K562 (cell line): Measurements from ENCODE around the gene TRPM2. TPM values are rescaled to one million over a fixed set of nuclear protein-coding genes. Genes with fewer than 3 reads are reported as not detected.

ENCODE experiments used
- ATAC-seq: fragments of 200-7000 bp; cut with Tn5 transposase; 3 replicates; pipeline ENCODE4 v1.9.1; 2020; ENCODE audit warnings: moderate library complexity
- BruUV-seq: library from RNA; stranded (reverse); fragments of 400-500 nt; replicated peaks from 2 replicates; lab custom pipeline; 2021; lab: Mats Ljungman, UMichigan
- CTCF ChIA-PET: fragments of 300-600 bp; formaldehyde crosslinking; extraction: SDS; loops from one replicate; lab custom pipeline; 2021; ENCODE audit warnings: low intra/inter-chr PET ratio; lab: Yijun Ruan, JAX
- POLR2A ChIA-PET: fragments of 300-600, 350-650 bp; sonication (Branson Sonifier 250); formaldehyde crosslinking; extraction: SDS; loops from one replicate; lab custom pipeline; 2021; ENCODE audit warnings: antibody characterized with exemption, inconsistent platforms; lab: Yijun Ruan, JAX
- DNase-seq, 4 experiments: peaks; one replicate each; pipeline versions ENCODE4 v3.0.0 to v3.0.0-alpha.2; 2011 to 2018; ENCODE audit warnings: low spot score in 3 of 4, mixed read lengths in 3 of 4; ENCODE audit errors: extremely low read depth in 1 of 4
- FAIRE-seq: peaks from 2 replicates; lab custom pipeline; 2011; peaks lifted over from hg19 to GRCh38; lab: Jason Lieb, UNC
- H2AFZ ChIP-seq: 2 replicates; pipeline ENCODE4 v1.6.0; 2011; ENCODE audit warnings: low read depth, low read length, control low read depth, inconsistent platforms
- H3K27ac ChIP-seq: fragments of 200-600 bp; 3 replicates; pipeline ENCODE4 v1.8.0; 2011; ENCODE audit warnings: low read depth, mild to moderate bottlenecking, control low read depth, inconsistent platforms, low read length, moderate library complexity, mixed read lengths; ENCODE audit errors: extremely low read depth
- H3K27me3 ChIP-seq, 2 experiments: fragments of 300-600 bp in 1 of 2; 2 replicates in 1 of 2; 3 replicates in 1 of 2; pipeline versions ENCODE4 v1.6.0 to v1.8.0; 2011; ENCODE audit warnings: inconsistent platforms in 2 of 2, low read length in 2 of 2, mild to moderate bottlenecking in 1 of 2, mixed read lengths in 1 of 2, moderate library complexity in 1 of 2; ENCODE audit not compliant: control insufficient read depth in 2 of 2, insufficient read depth in 2 of 2
- H3K36me3 ChIP-seq: fragments of 300-600 bp; 3 replicates; pipeline ENCODE4 v1.8.0; 2011; ENCODE audit warnings: mild to moderate bottlenecking, low read length, inconsistent platforms; ENCODE audit not compliant: control insufficient read depth, insufficient read depth
- H3K4me1 ChIP-seq, 2 experiments: fragments of 200-600 bp in 1 of 2; replicated peaks in 1 of 2; 2 replicates in 1 of 2; 3 replicates in 1 of 2; pipeline versions ENCODE4 v1.5.1 to v1.8.0; 2011; ENCODE audit warnings: inconsistent platforms in 2 of 2, low read length in 2 of 2, mild to moderate bottlenecking in 1 of 2, mixed read lengths in 1 of 2, moderate library complexity in 1 of 2; ENCODE audit not compliant: control insufficient read depth in 2 of 2, insufficient read depth in 2 of 2
- H3K4me2 ChIP-seq: 2 replicates; pipeline ENCODE4 v1.6.1; 2011; ENCODE audit warnings: low read length, control low read depth, inconsistent platforms, mixed read lengths; ENCODE audit not compliant: insufficient read depth
- H3K4me3 ChIP-seq: fragments of 200-600 bp; sonication (generic), shearing (Covaris generic); 2 replicates; pipeline ENCODE4 v1.5.1; 2016; ENCODE audit warnings: control low read depth, inconsistent platforms
- H3K79me2 ChIP-seq: fragments of 200-600 bp; 3 replicates; pipeline ENCODE4 v1.8.0; 2011; ENCODE audit warnings: low read length, inconsistent platforms; ENCODE audit not compliant: control insufficient read depth, insufficient read depth
- H3K9ac ChIP-seq, 2 experiments: 2 replicates each; pipeline versions ENCODE4 v1.6.0 to v1.6.1; 2011; ENCODE audit warnings: low read depth in 2 of 2, low read length in 2 of 2, control low read depth in 1 of 2, inconsistent platforms in 1 of 2, mild to moderate bottlenecking in 1 of 2, mixed read lengths in 1 of 2; ENCODE audit not compliant: insufficient read depth in 1 of 2
- H3K9me1 ChIP-seq: one replicate; pipeline ENCODE4 v1.6.0; 2011; ENCODE audit warnings: inconsistent platforms, mild to moderate bottlenecking, low read length, moderate library complexity; ENCODE audit not compliant: control insufficient read depth, insufficient read depth
- H3K9me3 ChIP-seq: replicated peaks from 2 replicates; pipeline ENCODE4 v1.5.1; 2011; ENCODE audit warnings: low read depth, low read length, inconsistent platforms; ENCODE audit not compliant: control insufficient read depth, insufficient read depth
- H4K20me1 ChIP-seq: replicated peaks from 2 replicates; pipeline ENCODE4 v1.6.1; 2011; ENCODE audit warnings: low read length, inconsistent platforms, mixed read lengths; ENCODE audit not compliant: control insufficient read depth, insufficient read depth
- BHLHE40 ChIP-seq: IDR thresholded peaks from 2 replicates; pipeline ENCODE4 v1.6.1; 2011; ENCODE audit warnings: low read length, improper control_type of control experiment
- CSDE1 ChIP-seq, 2 experiments: fragments of 450-650 bp; IDR thresholded peaks; 2 replicates each; pipeline ENCODE4 v1.6.1; 2016; ENCODE audit warnings: mild to moderate bottlenecking in 1 of 2
- FOXA1 ChIP-seq: fragments of 450-650 bp; IDR thresholded peaks from 2 replicates; pipeline ENCODE4 v1.6.1; 2016; ENCODE audit warnings: mild to moderate bottlenecking, borderline replicate concordance
- NCOA6 ChIP-seq: fragments of 450-650 bp; IDR thresholded peaks from 2 replicates; pipeline ENCODE4 v1.6.1; 2017; ENCODE audit warnings: mild to moderate bottlenecking
- PHB2 ChIP-seq: fragments of 450-650 bp; IDR thresholded peaks from 2 replicates; pipeline ENCODE4 v1.6.1; 2017; ENCODE audit warnings: low read depth
- PKNOX1 ChIP-seq: fragments of 450-650 bp; IDR thresholded peaks from 2 replicates; pipeline ENCODE4 v1.6.1; 2016
- RBFOX2 ChIP-seq: fragments of 200-400 bp; formaldehyde crosslinking; IDR thresholded peaks from 2 replicates; pipeline ENCODE4 v1.6.1; 2017; ENCODE audit warnings: low read depth, mild to moderate bottlenecking, low read length, moderate library complexity
- RBM17 ChIP-seq: fragments of 200-400 bp; formaldehyde crosslinking; IDR thresholded peaks from 2 replicates; pipeline ENCODE4 v1.6.1; 2017; ENCODE audit warnings: low read depth, mild to moderate bottlenecking, low read length, borderline replicate concordance
- SRSF9 ChIP-seq: fragments of 200-400 bp; formaldehyde crosslinking; IDR thresholded peaks from 2 replicates; pipeline ENCODE4 v1.6.1; 2017; ENCODE audit warnings: low read depth, low read length, borderline replicate concordance
- STAG1 ChIP-seq: sonication (generic); formaldehyde crosslinking; IDR thresholded peaks from 2 replicates; pipeline ENCODE4 v1.5.0; 2020; ENCODE audit warnings: missing genetic modification reagents, borderline replicate concordance
- U2AF1 ChIP-seq: fragments of 200-400 bp; formaldehyde crosslinking; optimal IDR thresholded peaks from 2 replicates; pipeline ENCODE3; 2017; ENCODE audit warnings: mild to moderate bottlenecking, low read depth, low read length, moderate library complexity
- XRCC4 ChIP-seq: IDR thresholded peaks from one replicate; pipeline ENCODE4 v1.6.1; 2011; ENCODE audit not compliant: insufficient read depth, insufficient read length; ENCODE audit errors: extremely low read depth
- ZC3H11A ChIP-seq: IDR thresholded peaks from 2 replicates; pipeline ENCODE4 v1.6.1; 2012; ENCODE audit warnings: low read depth, low read length, improper control_type of control experiment
- ZNF134 ChIP-seq: fragments of 250-450 bp; sonication (Bioruptor Pico); conservative IDR thresholded peaks from 2 replicates; pipeline ENCODE4 v1.4.0; 2020
- ZNF695 ChIP-seq: fragments of 450-650 bp; formaldehyde crosslinking; IDR thresholded peaks from 2 replicates; pipeline ENCODE4 v1.4.0; 2020; ENCODE audit warnings: mild to moderate bottlenecking, moderate library complexity
- ZNF830 ChIP-seq: fragments of 250-450 bp; sonication (Bioruptor Pico); IDR thresholded peaks from 2 replicates; pipeline ENCODE4 v1.5.0; 2021; ENCODE audit warnings: mild to moderate bottlenecking
- WGBS: fragments of 100-300 bp; shearing (Covaris generic); methylation state at CpG from one replicate; pipeline ENCODE4 v1.1.6; 2016; ENCODE audit warnings: low coverage, mixed read lengths; ENCODE audit not compliant: insufficient coverage; ENCODE audit errors: missing lambda C conversion rate; 5-methylcytosine and 5-hydroxymethylcytosine counted together
- in situ Hi-C: fragments of 300-500 bp; cut with MboI; formaldehyde crosslinking; loops from 4 replicates; pipeline ENCODE4 v1.15.0; 2018; ENCODE audit warnings: inconsistent platforms, mixed read lengths
- intact Hi-C: fragments of 100-400 bp; cut with micrococcal nuclease; formaldehyde crosslinking; loops from 2 replicates; pipeline ENCODE4 v1.14.2; 2022
- polyA plus RNA-seq, 8 experiments: library from polyadenylated mRNA; depleted of rRNA in 4 of 8; stranded (reverse) in 5 of 8; unstranded in 3 of 8; fragments of >200 nt; fragmentation: Nextera tagmentation in 2 of 8; fragmentation: Illumina TruSeq in 1 of 8; extraction: Ambion mirVana in 2 of 8; extraction: Trizol in 1 of 8; gene quantifications; 2 replicates each; pipeline versions ENCODE4 v1.2.1 to v1.2.3, GENCODE V29; 2011 to 2014; ENCODE audit warnings: inconsistent platforms in 1 of 8, missing spikeins in 1 of 8
- total RNA-seq, 7 experiments: library from RNA; depleted of rRNA in 6 of 7; stranded (reverse); fragments of >200 nt in 6 of 7; fragmentation: Illumina TruSeq in 2 of 7; extraction: Trizol in 2 of 7; gene quantifications; 2 replicates each; pipeline versions ENCODE4 v1.2.1 to v1.2.3, GENCODE V29; 2011 to 2021; ENCODE audit warnings: low replicate concordance in 1 of 7
- TF ChIP-seq, protein P1 (sequence below): fragments of 150-350 bp; IDR thresholded peaks from 2 replicates; pipeline ENCODE4 v1.6.1; 2014; ENCODE audit warnings: low read depth, mild to moderate bottlenecking, low read length, borderline replicate concordance
- TF ChIP-seq, protein P2 (sequence below): fragments of 450-650 bp; IDR thresholded peaks from 2 replicates; pipeline ENCODE4 v1.6.1; 2016; ENCODE audit warnings: borderline replicate concordance

The TRPM2 gene
- total and polyA plus RNA-seq, 9 of the 15 experiments (the other 6 are each of a cell fraction or from before 2014, with no cell fraction given) = 0.33 to 2.1 (median 0.98) TPM; not detected in 2

DNA sequence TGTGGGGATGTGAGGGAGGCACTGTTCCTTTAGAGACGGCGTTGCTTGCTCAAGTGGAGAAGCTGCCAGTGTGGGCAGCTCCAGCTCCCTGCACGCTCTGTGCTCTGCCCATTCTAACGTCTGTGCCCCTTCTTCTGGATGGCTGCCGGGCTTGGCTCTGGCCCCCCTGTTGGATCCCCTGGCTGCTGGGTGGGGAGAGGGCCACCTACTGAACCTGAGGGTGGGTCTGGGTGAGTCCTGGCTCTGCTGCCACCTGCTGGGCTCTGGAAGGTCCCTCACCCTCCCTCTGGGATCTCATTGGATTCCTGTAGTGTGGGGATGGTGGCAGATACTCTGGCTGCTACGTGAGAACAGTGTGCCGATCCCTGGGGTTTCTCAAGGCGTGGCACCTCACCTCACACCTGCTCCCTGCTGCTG, 48.5 kb upstream of the TRPM2 start:
- BruUV-seq = no TSS peak
- peak; percentile 82 for FAIRE-seq
- H3K9me3 ChIP-seq = no peaks in the 10 kb centered on the region
- in situ Hi-C loops (no loop called here), intact Hi-C loops (no loop called here)
- H3K4me1 ChIP-seq = peaks cover 6 to 73% of the 10 kb centered on the region in 2 experiments
- peak overlapping the region in 1 of 2 experiments; percentile 75; a peak in 2 of 4 replicates for H3K9ac ChIP-seq
- peak; percentile 77 for ATAC-seq
- H3K9me1 ChIP-seq = peaks cover 11% of the 10 kb centered on the region
- CTCF ChIA-PET = interaction anchor here (0.7 kb wide), 1 partner anchor 183 kb away, joined by 3 read pairs; no protein-coding TSS in a partner anchor
- H3K36me3 ChIP-seq = peaks cover 37% of the 10 kb centered on the region; the same call in 2 of the 3 replicates
- H4K20me1 ChIP-seq = peaks cover 44% of the 10 kb centered on the region
- POLR2A ChIA-PET = interaction anchor here (1.2 kb wide), 1 partner anchor 14 kb away, joined by 3 read pairs; no protein-coding TSS in a partner anchor
- no peak overlapping the region for H3K4me2 ChIP-seq
- H2AFZ ChIP-seq = no peak overlapping the region
- no peak overlapping the region for H3K27ac ChIP-seq
- no peak overlapping the region for H3K4me3 ChIP-seq
- peak; percentile 63 to 75 (median 68) for DNase-seq
- peaks cover 51% of the 10 kb centered on the region for H3K79me2 ChIP-seq
- no peaks in the 10 kb centered on the region for H3K27me3 ChIP-seq
- 63% methylated on average over 8 of the region's 8 CpGs for WGBS
- TF ChIP-seq ZNF134 (CRISPR knock-in tag) (no peak), SRSF9 (no peak), CSDE1 (IDR thresholded peaks at IDR 0.05) (no peak), ZNF830 (CRISPR knock-in tag) (no peak), RBM17 (no peak), STAG1 (CRISPR knock-in tag) (peak; percentile 6; the same call in 1 of the 2 replicates), ZC3H11A (no peak), PHB2 (no peak), PKNOX1 (no peak), BHLHE40 (no peak), FOXA1 (no peak), ZNF695 (CRISPR knock-in tag) (no peak), XRCC4 (no peak), NCOA6 (no peak), RBFOX2 (peak; percentile 40; the same call in 1 of the 2 replicates), U2AF1 (no peak)
- TF ChIP-seq, protein P1, sequence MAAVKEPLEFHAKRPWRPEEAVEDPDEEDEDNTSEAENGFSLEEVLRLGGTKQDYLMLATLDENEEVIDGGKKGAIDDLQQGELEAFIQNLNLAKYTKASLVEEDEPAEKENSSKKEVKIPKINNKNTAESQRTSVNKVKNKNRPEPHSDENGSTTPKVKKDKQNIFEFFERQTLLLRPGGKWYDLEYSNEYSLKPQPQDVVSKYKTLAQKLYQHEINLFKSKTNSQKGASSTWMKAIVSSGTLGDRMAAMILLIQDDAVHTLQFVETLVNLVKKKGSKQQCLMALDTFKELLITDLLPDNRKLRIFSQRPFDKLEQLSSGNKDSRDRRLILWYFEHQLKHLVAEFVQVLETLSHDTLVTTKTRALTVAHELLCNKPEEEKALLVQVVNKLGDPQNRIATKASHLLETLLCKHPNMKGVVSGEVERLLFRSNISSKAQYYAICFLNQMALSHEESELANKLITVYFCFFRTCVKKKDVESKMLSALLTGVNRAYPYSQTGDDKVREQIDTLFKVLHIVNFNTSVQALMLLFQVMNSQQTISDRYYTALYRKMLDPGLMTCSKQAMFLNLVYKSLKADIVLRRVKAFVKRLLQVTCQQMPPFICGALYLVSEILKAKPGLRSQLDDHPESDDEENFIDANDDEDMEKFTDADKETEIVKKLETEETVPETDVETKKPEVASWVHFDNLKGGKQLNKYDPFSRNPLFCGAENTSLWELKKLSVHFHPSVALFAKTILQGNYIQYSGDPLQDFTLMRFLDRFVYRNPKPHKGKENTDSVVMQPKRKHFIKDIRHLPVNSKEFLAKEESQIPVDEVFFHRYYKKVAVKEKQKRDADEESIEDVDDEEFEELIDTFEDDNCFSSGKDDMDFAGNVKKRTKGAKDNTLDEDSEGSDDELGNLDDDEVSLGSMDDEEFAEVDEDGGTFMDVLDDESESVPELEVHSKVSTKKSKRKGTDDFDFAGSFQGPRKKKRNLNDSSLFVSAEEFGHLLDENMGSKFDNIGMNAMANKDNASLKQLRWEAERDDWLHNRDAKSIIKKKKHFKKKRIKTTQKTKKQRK = no peak
- TF ChIP-seq, protein P2, sequence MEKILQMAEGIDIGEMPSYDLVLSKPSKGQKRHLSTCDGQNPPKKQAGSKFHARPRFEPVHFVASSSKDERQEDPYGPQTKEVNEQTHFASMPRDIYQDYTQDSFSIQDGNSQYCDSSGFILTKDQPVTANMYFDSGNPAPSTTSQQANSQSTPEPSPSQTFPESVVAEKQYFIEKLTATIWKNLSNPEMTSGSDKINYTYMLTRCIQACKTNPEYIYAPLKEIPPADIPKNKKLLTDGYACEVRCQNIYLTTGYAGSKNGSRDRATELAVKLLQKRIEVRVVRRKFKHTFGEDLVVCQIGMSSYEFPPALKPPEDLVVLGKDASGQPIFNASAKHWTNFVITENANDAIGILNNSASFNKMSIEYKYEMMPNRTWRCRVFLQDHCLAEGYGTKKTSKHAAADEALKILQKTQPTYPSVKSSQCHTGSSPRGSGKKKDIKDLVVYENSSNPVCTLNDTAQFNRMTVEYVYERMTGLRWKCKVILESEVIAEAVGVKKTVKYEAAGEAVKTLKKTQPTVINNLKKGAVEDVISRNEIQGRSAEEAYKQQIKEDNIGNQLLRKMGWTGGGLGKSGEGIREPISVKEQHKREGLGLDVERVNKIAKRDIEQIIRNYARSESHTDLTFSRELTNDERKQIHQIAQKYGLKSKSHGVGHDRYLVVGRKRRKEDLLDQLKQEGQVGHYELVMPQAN = no peak
